Right lung (tissue), 5 donors: Measurements from ENCODE around the gene FNDC10. TPM values are rescaled to one million over a fixed set of nuclear protein-coding genes. Genes with fewer than 3 reads are reported as not detected.

Source experiments
- DNase-seq, 2 donors: peaks; one replicate each; pipeline ENCODE4 v3.0.0-alpha.2; 2013
- polyA plus RNA-seq, 5 donors: library from polyadenylated mRNA; unstranded; fragments of 120-200 nt; gene quantifications; one replicate each; pipeline versions ENCODE4 v1.2.1 to v1.2.3, GENCODE V29; 2013; ENCODE audit warnings: inconsistent platforms in 1 of 5, low replicate concordance in 1 of 5; ENCODE audit not compliant: insufficient read length in 5 of 5, insufficient read depth in 1 of 5

FNDC10 gene
- polyA plus RNA-seq, 5 donors, result 1.5 to 3.9 (median 1.7) TPM

- DNase-seq, result no peak
These were observed 29.0 kb upstream of the FNDC10 start for GRCh38 chr1:1628754-1629429.

GRCh38 chr1:1627829-1628753, 28.2 kb upstream of the FNDC10 start:
- DNase-seq, result no peak

GRCh38 chr1:1627261-1627828, 27.4 kb upstream of the FNDC10 start:
- DNase-seq, result no peak

DNA sequence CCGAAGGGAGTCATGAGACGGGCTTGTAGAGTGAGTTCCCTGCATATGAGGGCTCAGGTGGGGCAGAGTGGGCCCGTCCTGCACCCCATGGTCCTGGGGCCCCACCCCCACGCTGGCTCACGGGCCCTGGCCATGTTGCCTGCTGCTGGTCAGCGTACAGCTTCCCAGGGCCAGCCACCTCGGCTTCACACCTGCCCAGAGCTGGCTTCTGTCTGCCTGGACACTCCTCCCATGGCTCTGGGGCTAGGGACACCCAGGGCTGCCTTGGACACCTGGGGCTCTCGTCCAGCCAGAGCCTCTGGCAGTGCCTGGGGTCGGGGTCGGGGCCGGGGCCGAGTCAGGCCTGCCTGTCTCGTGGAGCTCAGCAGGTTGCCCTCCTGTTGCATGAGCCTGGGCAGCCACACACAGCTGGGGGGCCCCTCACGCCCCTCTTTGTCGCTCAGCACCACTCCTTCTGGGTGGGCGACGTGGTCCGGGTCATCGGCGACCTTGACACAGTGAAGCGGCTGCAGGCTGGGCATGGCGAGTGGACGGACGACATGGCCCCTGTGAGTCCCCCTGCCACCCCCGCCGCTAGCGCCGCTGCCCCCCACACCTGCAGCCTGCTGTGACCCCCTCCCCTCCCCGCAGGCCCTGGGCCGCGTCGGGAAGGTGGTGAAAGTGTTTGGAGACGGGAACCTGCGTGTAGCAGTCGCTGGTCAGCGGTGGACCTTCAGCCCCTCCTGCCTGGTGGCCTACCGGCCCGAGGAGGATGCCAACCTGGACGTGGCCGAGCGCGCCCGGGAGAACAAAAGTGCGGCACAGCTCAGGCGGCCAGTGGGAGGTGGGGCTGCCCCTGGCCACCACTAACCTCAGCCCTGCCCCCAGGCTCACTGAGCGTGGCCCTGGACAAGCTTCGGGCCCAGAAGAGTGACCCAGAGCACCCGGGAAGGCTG, 26.5 kb upstream of the FNDC10 start:
- no peak for DNase-seq

- no peak for DNase-seq
These were observed 25.9 kb upstream of the FNDC10 start for GRCh38 chr1:1625824-1626206.

DNA sequence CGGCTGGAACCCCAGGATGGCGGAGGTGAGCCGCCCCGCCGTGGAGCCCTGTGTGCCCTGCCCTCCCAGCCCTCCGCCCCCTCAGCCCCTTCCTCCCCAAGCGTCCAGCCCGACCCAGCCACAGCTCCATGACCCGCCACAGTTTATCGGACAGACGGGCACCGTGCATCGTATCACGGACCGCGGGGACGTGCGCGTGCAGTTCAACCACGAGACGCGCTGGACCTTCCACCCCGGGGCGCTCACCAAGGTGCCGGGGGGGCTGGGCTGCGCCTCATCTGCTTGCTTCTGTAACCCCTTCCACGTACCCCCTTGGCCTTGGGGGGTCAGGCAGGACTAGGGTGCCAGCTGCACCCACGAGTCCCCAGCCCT, 25.5 kb upstream of the FNDC10 start:
- no peak for DNase-seq

GRCh38 chr1:1624443-1625403, 24.8 kb upstream of the FNDC10 start:
- DNase-seq, result no peak

- no peak for DNase-seq
These were observed 23.9 kb upstream of the FNDC10 start for GRCh38 chr1:1623631-1624442.

DNA sequence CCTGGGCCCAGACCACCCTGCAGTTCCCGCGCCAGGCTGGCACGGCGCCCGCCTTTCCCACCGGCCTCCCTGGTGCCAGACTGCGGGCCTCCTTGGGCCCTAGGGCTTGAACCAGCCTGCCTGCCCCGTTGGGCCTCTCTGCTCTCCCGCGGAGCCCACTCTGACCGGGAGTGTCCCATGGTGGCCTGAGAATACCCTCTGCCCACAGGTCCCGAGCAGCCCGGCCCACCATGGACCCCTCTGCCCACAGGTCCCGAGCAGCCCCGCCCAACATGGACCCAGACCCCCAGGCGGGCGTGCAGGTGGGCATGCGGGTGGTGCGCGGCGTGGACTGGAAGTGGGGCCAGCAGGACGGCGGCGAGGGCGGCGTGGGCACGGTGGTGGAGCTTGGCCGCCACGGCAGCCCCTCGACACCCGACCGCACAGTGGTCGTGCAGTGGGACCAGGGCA, 23.3 kb upstream of the FNDC10 start:
- no peak for DNase-seq

- no peak for DNase-seq
These were observed 22.8 kb upstream of the FNDC10 start for GRCh38 chr1:1622788-1623094.

- DNase-seq, result no peak
These were observed 22.3 kb upstream of the FNDC10 start for GRCh38 chr1:1622010-1622787.

- DNase-seq, result no peak
These were observed 21.5 kb upstream of the FNDC10 start for GRCh38 chr1:1621173-1622009.

- DNase-seq, result no peak
These were observed 20.7 kb upstream of the FNDC10 start for GRCh38 chr1:1620433-1621139.

DNA sequence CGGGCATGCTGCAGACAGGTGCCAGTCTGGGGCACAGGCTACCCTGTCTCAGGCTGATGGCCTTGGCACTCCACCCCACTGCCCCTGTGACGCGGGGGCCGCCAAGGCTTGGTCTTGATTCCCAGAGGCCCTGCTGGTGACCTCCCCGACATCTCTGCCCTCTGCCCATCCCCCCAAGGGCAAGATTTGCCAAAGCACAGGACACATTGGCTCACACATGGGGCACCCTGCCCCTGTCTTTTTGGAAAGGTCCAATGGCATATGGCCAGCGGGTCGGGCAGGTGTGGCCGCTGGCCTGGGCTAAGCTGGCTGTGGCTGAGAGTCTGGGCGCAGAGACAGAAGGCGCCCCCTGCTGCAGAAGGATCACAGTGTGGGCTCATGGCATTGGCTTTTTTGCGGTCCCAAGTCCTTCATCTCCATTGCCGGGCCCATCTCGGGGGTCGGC, 20.0 kb upstream of the FNDC10 start:
- no peak for DNase-seq

GRCh38 chr1:1618396-1619068, 18.6 kb upstream of the FNDC10 start:
- no peak for DNase-seq

GRCh38 chr1:1617925-1618324, 18.0 kb upstream of the FNDC10 start:
- no peak for DNase-seq

- DNase-seq, result no peak
These were observed 17.6 kb upstream of the FNDC10 start for GRCh38 chr1:1617516-1617915.
